Right ventricle myocardium superior (tissue), 1 donor: Measurements from ENCODE around the gene PAXIP1. TPM values are rescaled to one million over a fixed set of nuclear protein-coding genes. Genes with fewer than 3 reads are reported as not detected.
A peak's percentile ranks its signal among the peaks of the same experiment; 100 is the strongest.

Experiments
- ATAC-seq: fragments of 200-7000 bp; cut with Tn5 transposase; one replicate; pipeline ENCODE4 v1.9.1; 2020; ENCODE audit warnings: mild to moderate bottlenecking; ENCODE audit not compliant: poor library complexity
- DNase-seq: peaks from one replicate; pipeline ENCODE4 v3.0.0-alpha.2; 2020
- intact Hi-C: fragments of 100-400 bp; cut with DNase I; formaldehyde crosslinking; loops from one replicate; pipeline ENCODE4 v1.11.2; 2022
- total RNA-seq: library from RNA; stranded (reverse); fragmentation: NEBNext Ultra II Directional; extraction: Animal tissue kit (Norgen Biotek cat#: 25700); gene quantifications from one replicate; pipeline ENCODE4 v1.2.1, GENCODE V29; 2021
- donor health status: DM: no; HTN: yes; CAD: no; lungs with severe emphysema.

PAXIP1 gene
- total RNA-seq, 1 donor from 2014 or later = 5.5 TPM

DNA sequence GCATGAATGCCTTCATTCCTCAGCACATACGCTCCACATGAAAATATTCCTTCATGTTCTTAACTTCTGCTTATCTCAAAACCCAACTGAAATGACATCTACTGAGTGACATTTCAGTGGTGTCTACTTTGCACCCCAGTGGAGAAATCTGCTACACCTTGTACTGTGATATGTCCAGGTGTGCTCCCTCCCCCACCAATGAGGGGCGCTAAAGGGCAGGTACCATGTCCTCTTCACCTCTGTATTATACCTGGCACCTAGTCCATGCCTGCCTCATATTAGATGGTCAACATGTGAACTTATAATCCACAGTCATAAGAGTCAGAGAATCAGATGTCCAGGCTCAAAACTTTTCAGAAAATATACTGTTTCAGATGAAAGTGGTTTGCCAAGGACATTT, 2.1 kb downstream of the PAXIP1 start:
- intact Hi-C loops = no loop called here
- no peak for DNase-seq
- ATAC-seq = no peak

DNA sequence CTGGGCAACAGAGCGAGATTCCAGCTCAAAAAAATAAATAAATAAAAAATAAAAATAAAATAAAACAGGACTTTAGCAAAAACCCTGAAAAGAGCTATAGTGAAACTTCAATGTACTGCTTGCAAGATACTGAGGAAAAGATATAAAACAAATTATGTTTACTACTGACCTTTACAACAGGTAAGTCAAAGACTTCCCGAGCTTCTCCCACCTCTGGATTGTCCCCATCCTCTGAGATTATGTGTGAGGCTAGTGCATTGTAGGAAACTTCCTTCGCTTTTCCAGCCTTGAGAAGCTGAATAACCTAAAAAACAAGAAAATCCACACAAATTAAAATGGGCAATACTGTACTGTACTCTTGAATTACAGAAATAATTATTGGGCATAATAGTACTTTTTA, 4.4 kb downstream of the PAXIP1 start:
- ATAC-seq = no peak
- intact Hi-C loops = no loop called here

DNA sequence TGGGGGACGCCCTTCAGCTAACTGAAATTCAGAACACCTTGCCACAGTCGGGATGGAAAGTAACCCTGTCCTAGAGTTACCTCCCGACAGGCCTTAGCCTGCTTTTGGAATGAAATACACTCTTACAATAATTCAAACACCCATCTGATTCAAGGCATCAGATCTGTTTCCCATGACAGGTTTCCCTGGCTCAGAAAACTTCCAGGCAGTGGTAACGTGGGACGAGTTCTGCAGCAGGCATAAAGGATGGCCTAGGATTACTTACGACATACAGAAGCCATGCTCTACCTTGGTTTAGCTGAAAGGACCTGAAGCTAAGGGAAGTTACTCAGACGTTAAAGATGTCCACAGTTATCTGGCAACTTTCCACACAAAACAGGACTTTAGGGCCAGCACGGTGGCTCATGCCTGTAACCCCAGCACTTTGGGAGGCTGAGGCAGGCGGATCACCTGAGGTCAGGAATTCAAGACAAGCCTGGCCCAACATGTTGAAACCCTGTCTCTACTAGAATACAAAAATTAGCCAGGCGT, 5.0 kb downstream of the PAXIP1 start:
- ATAC-seq (no peak), DNase-seq (no peak)
- intact Hi-C loops = no loop called here

More for the DNA sequence above, 4.4 kb downstream of the PAXIP1 start:
- DNase-seq = no peak

DNA sequence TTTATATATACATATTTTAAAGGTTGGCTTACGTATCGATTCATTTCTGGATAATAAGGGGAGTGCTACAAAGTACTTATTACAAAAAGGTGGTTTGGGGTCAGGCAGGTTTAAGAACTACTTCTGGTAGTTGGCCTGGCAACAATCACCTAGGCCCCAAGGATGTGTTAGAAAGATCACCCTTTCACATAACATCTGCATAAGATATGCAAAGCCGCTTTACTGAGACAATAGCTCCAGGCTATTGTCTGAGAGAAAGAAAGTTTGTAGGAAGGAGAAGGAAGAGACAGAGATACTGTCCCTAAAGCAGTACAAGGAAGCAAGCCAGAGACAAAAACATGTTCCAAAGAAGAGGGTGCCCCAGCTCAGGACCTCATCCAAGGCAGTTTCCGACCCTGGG, 6.2 kb downstream of the PAXIP1 start:
- intact Hi-C loops = no loop called here
- DNase-seq = no peak
- no peak for ATAC-seq

DNA sequence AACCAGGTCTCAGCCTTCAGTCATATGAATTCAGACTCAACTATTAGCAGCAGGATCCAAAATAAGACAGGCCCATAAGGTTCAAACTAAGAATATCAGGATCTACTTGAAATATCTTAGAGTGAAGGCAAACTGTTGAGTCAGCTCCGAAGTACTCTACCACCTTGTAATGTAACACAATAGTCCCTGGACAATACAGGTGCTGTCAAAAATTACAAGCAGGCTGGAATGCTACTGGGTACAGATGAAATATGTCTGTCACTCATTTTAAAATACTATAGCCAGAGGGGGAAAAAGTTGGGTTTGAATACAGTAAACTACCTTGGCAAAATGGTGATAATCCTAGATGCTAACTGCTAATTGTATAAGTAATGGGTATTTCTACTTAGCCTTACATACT, 6.8 kb downstream of the PAXIP1 start:
- DNase-seq (no peak), ATAC-seq (no peak)
- intact Hi-C loops = no loop called here

DNA sequence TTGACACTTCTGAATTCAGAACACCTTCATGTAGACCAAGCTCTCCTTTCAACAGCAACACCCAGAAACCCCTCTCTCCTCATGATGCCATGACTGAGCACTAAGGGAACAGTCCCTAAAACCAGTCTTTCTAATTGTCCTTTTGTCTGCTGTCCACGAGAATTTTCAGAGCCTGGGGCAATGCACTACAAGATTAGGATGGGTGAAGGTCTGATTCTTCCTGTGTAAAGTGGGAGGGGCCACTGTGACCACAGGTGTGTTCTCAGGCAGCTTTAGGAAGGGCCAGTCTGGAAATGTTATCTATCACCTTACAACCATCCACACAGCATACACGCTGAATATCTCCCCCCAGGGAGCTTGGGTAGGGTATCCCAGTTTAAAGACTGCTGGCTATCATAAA, 7.9 kb downstream of the PAXIP1 start:
- ATAC-seq (no peak), DNase-seq (no peak)
- intact Hi-C loops = no loop called here

DNA sequence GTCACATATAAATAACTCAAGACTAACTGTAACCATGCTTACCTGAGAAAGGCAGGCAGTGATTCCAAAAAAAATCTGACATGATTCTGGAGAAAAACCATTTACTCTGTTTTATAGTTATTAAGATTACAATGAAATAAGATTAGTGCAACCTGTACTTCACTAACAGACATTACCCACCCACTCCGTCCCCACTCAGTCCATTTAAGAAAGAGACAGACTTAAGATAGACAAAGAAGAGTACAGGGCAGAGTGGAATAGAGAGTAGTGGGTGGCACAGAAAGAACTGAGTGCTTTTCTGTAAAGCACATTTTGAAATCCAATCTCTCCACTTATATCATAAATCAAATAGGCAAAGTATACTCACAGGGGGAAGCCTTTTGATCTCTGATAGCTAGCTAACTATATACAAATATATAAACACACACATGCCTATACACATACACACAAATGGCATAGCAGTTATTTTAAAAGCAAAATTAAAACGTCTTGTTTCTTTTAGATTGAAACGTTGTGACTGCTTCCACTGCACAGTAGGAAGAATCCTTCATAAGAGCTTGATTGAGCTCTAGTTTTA, 11.9 kb downstream of the PAXIP1 start:
- DNase-seq = no peak
- intact Hi-C loops = no loop called here
- ATAC-seq = no peak

DNA sequence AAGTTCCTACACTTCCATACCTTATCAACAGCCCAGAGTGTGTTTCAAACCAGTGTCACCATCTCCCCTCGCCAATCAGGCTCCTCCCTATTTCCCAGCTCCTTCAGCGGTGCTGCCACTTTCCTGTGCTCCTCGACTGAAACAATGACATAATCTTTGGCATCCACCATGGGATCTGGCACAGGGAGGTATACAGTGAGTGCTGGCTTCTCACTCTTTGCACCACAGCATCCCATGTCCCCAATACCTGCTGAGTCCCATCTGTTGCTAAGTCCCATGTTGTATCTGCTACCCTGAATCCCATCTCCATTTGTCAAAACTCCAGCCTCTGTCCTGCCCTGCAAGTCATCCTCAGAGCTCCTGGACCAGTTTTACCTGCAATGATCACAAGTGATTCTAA, 15.4 kb downstream of the PAXIP1 start:
- DNase-seq (no peak), ATAC-seq (no peak)
- intact Hi-C loops = no loop called here

DNA sequence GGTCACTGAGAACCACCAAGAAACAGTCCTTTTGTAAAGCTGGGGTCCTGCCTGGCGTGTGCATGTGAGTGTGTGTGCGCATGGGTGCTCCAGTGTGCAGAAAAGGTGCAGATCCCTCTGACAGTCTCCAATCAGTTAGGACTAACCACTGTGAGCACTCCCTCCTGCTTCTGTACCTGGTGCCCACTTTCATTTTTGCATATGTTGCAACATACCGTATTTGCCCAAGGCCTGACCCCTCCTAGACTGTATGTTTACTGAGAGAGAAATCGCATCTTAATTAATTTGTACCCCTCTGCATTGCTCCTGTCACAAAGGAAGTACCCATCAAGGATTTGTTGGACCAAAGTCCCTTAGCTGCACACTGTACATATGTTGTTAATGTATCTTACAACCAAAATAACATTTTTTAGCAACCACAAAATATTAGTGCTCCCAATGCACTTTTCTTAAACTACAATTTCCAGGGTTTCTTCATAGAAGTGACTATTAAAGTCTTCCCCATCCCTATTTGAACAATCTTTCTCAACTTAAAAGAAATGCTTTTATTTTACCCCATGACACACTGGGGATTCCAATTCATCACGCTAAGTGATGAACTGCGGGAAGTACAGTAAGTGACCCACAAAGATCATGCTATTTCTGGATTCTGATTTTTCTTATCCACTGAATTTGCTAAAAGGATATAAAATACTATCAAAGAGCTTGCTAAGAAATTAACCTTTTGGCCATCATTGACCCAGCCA, 16.6 kb downstream of the PAXIP1 start:
- DNase-seq (no peak), ATAC-seq (no peak)
- intact Hi-C loops = no loop called here

DNA sequence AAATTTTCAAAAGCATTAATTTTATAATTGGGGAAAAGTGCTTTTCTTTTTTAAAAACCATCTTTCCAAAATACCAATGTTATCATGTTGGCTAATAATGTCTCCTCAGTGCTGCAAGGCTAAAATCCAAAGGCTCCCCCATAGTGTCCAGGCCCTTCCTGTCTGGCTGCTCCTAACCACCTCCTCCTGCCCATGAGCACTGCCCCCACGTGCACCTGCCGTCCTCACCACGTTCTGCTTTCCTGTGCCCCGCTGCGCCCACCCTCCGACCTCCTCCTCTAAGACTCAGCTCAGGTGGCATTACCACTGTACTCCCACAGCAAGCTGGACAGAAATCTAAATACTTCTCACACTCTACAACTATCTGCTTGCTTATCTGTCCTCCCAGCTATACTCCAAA, 17.7 kb downstream of the PAXIP1 start:
- intact Hi-C loops = no loop called here
- DNase-seq = no peak
- ATAC-seq = no peak

DNA sequence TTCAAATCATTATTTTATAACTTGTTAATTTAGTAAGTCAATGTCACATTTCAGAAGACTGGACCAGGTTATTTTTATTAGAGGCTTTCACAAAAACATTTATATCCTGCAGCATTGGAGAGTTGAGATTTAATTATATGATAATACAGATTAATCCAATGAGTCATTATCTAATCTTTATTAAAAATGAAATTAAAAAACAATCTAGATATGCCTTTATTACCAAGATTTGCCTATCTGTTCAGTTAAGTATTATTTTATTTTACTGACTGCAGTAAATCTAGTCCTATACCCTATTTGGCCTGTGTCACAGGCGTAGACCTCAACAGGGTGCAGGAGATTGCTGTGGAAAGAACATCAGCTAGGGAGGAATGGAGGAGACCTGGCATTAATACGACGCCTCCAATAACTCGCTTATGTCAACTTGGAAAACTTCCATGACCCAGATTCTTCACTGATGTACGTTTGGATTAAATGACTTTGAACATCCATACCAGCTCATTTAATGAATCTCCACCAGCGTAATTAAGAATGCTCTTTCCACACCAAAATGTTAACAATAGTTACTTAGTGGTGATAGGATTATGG, 18.2 kb downstream of the PAXIP1 start:
- no peak for DNase-seq
- intact Hi-C loops = no loop called here
- no peak for ATAC-seq

DNA sequence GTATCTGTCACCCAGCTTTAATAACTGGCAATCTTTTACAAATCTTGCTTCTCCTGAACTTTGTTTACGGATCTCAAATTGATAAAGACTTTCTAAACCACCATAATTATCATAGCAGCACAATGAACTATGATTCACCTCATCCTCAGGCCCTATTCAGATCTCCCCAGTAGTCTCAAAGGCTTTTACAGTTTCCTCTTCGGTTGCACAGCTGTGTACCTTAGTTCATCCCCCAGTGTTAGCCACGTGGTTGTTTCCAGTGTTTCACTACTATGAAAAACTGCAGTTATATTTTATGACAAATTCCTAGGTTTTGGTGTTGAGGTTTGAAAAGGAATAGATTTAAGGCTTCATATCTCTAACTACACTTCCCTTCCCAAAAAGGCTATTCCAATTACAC, 24.9 kb downstream of the PAXIP1 start:
- ATAC-seq = no peak
- intact Hi-C loops = no loop called here
- no peak for DNase-seq

DNA sequence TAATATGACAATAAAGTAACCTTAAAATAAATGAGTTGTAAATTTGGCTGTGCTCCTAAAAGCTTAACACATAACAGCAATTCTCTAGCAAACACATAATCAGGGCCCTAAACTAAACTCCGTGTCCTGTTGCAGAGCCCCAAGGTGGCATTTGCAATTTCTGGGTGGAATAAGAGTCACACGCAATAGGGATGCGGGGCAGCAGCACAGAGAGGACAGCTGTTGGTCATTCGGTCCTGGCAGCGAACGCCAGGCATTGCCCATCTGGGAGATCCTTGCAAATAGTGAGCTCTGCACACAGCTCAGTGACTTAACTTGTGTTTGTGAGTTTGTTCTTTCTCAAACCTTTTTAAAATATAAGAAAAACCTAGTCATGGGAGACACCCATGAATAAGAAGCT, 25.7 kb downstream of the PAXIP1 start:
- intact Hi-C loops = no loop called here
- no peak for ATAC-seq

DNA sequence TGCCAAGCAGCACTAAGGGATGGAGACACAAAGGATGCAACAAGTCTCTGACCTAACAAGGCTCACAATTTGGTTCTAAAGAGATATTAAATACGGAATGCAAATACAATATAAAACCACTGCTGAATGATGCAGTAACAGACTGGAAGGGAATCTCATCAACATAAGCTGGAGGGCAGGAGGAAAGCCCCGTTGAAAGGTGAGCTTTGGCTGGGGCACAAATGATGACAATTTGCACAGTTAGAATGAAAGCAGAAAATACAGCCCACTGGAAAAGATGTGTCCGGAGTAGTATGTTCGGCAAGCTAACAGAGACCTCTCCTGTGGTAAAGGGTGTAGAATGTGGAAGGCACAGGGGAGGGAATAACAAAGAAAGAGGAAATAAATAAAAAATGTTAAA, 26.1 kb downstream of the PAXIP1 start:
- DNase-seq (no peak), ATAC-seq (no peak)
- intact Hi-C loops = no loop called here

More for the DNA sequence above, 25.7 kb downstream of the PAXIP1 start:
- DNase-seq = no peak

DNA sequence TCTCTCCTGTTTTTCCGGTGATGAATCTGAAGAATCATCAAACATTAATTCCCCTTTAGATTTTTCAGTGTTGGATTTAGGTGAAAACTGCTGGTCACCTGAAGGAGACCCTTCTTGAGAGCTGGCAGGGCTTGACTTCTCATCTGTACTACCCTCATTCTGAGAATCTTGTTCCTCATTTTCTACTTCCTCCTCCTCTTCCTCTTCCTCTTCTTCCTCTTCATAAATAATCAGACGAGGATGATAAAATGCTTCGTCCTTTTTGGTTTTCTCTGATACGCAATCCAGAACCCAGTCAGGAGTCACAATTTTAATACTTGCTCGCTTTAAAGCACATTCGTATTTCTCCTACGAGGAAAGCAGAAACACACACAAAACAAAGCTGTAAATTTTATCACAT, 26.9 kb downstream of the PAXIP1 start:
- ATAC-seq (no peak), DNase-seq (no peak)
- intact Hi-C loops = no loop called here

DNA sequence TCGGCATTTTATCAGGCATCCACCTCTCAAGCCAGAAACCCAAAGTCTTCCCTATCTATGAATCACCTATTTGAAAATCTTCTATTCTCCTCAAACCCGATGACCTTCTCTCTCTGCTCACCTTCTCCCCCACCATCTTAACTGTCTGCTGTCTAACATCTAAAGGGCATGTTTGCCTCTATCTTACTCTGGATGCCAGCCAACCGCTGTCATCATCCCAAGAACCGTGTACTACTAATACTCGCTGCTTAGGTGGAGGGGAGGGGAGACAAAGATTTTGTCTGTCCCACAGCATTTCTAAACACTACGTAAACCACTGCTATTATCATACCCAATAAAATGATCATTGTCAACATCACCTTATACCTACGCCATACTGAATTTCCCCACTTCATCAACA, 29.5 kb downstream of the PAXIP1 start:
- DNase-seq = no peak

DNA sequence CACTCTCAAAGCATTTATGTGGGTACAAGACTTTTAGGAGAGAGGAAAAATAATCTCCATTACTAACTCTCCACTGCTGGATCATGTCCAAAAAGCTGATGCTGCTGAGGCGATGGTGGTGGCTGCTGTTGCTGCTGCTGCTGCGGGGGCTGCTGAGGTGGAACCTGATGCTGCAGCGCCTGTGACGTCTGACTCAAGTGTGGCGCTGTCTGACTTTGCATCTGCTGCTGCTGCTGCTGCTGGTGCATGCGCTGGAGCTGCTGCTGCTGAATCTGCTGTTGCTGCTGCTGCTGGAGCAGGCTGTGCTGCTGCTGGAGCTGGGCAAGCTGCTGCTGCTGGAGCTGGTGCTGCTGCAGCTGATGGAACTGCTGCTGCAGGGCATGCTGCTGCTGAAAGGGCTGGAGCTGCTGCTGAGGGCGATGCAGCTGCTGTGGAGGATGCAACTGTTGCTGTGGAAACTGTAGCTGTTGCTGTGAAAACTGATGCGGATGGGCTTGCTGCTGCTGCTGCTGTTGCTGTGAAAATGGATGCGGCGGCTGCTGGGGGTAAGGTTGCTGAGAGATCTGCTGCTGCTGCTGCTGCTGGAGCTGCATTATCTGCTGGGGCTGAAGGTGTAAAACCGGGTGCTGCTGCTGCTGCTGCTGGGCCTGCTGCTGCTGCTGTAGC, 34.5 kb downstream of the PAXIP1 start:
- intact Hi-C loops = no loop called here
- no peak for ATAC-seq
- no peak for DNase-seq

More for the DNA sequence above, 29.5 kb downstream of the PAXIP1 start:
- intact Hi-C loops = no loop called here
- ATAC-seq = peak; percentile 22

DNA sequence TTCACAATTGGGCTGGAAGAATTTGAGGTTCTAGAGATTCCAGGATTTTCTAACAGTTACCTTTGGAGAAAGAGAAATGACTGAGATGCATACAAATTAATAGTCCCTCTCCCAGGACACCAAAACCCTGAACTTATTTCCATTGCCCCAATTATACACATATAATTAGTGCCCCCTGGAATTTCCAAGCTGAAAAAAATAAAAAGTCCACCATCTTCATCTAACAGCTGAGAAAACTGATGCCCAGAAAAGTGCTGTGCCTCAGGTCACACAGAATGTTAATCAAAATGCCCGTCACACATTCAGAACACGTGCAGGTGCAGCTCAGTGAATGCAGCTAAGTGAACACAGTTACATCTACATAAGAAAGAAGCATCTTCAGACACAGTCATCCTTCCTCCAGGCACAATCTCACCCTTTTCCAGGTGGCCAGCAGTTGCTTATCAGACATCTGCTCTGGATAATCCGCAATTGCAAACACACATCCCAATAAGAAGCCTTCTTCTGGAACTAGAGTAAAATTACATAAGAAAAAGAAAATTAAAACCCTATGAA, 35.4 kb downstream of the PAXIP1 start:
- ATAC-seq = no peak
- intact Hi-C loops = no loop called here
- no peak for DNase-seq

DNA sequence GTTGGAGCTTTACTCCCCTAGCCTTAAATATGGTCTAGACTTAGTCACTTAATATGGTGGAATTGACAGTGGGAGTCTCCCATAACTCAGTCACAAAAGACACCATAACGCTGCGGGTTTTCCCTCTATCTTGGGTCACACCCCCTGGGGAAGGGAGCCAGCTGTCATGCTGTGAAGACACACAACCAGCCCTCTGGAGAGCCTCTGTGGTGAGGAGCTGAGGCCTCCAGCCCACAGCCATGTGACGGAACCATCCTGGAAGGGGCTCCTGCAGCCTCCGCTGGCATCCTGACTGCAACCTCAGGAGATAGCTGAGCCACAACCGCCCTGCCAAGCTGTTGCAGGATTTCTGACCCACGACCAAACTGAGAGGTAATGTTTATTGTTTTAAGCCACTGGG, 37.9 kb downstream of the PAXIP1 start:
- no peak for ATAC-seq
- DNase-seq = no peak
- intact Hi-C loops = no loop called here
